ENCODE data around the gene SLC23A2. TPM values are rescaled to one million over a fixed set of nuclear protein-coding genes. Genes with fewer than 3 reads are reported as not detected.
"Not testable (repeated sequence)": the region's sequence is repeated elsewhere in the genome, so short reads cannot be mapped to it uniquely, and the experiment has no call there.

Gene SLC23A2
- total RNA-seq, 1 donor from 2014 or later = 27.1 TPM

DNA sequence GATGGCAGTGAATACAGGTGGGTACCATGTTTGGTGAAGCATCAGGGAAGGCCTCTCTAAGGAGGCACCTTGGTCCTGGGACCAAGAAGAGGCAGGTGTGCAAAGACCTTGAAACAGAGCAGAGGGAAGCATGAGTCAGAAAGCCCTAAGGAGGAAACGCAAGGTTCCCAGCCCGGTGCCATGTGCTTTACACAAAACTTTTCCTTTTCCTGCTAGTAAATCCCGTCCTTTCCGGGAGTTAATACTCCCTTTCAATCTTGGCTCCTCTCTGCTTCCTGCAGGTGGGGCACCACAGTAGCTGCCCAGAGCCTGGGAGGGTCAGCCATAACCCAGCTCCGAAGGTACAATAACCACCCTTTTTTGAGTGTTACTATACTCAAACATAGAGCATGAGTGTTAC is 19.4 kb upstream of the SLC23A2 start:
- no peak overlapping the region for H3K4me3 Mint-ChIP-seq
- no peak for DNase-seq (ENCODE audit: low read depth, low spot score)
- H3K4me1 Mint-ChIP-seq = no peaks in the 10 kb centered on the region
- no peaks in the 10 kb centered on the region for H3K36me3 Mint-ChIP-seq (ENCODE audit: low read depth)
- no peak for TF ChIP-seq CTCF (conservative IDR thresholded peaks at IDR 0.05)
- H3K9me3 Mint-ChIP-seq = no peaks in the 10 kb centered on the region
- H3K27me3 Mint-ChIP-seq (ENCODE audit: low read depth) = no peaks in the 10 kb centered on the region
- H3K27ac Mint-ChIP-seq (ENCODE audit: unreplicated experiment) = no peak overlapping the region

- no peak for DNase-seq (ENCODE audit: low read depth, low spot score)
- Mint-ChIP-seq H3K27me3 (ENCODE audit: low read depth) (no peaks in the 10 kb centered on the region), H3K4me3 (no peak overlapping the region), H3K27ac (ENCODE audit: unreplicated experiment) (no peak overlapping the region), H3K36me3 (ENCODE audit: low read depth) (no peaks in the 10 kb centered on the region), H3K9me3 (no peaks in the 10 kb centered on the region), H3K4me1 (peaks cover 2% of the 10 kb centered on the region)
- TF ChIP-seq CTCF (conservative IDR thresholded peaks at IDR 0.05) = no peak
These were observed 12.6 kb upstream of the SLC23A2 start for GRCh38 chr20:5013682-5014447.

- Mint-ChIP-seq H3K36me3 (ENCODE audit: low read depth) (no peaks in the 10 kb centered on the region), H3K9me3 (no peaks in the 10 kb centered on the region), H3K4me3 (no peak overlapping the region), H3K27ac (ENCODE audit: unreplicated experiment) (no peak overlapping the region), H3K27me3 (ENCODE audit: low read depth) (peaks cover 3% of the 10 kb centered on the region), H3K4me1 (peaks cover 9% of the 10 kb centered on the region)
- no peak for DNase-seq (ENCODE audit: low read depth, low spot score)
- TF ChIP-seq CTCF (conservative IDR thresholded peaks at IDR 0.05) = no peak
These were observed 7.4 kb upstream of the SLC23A2 start for GRCh38 chr20:5008759-5009158.

DNA sequence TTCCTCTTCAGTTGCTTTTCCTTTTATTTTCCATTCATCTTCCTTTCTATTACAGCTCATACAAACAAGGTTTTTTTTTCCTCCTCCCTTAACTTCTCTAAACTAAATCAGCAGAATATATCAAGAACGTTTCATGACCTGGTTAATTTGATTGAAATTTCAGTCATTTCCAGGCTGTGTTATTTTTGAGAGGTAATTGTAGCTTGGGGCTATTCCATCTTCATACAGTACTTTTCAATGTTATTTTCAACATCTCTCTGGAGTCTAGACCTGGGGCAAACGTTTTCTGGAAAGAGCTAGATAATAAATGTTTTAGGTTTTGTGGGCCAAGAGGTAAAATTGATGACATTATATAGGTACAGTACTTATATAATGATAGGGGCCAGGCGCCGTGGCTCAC is 4.0 kb upstream of the SLC23A2 start:
- Mint-ChIP-seq H3K27me3 (ENCODE audit: low read depth) (peaks cover 10% of the 10 kb centered on the region), H3K27ac (ENCODE audit: unreplicated experiment) (no peak overlapping the region), H3K36me3 (ENCODE audit: low read depth) (no peaks in the 10 kb centered on the region), H3K4me3 (no peak overlapping the region), H3K9me3 (no peaks in the 10 kb centered on the region), H3K4me1 (peaks cover 29% of the 10 kb centered on the region)
- TF ChIP-seq CTCF (conservative IDR thresholded peaks at IDR 0.05) = no peak
- no peak for DNase-seq (ENCODE audit: low read depth, low spot score)

- peaks cover 12% of the 10 kb centered on the region for H3K27me3 Mint-ChIP-seq (ENCODE audit: low read depth)
- H3K4me1 Mint-ChIP-seq = peaks cover 34% of the 10 kb centered on the region
- not testable (repeated sequence) for DNase-seq (ENCODE audit: low read depth, low spot score); H3K9me3 Mint-ChIP-seq; H3K27ac Mint-ChIP-seq (ENCODE audit: unreplicated experiment); H3K36me3 Mint-ChIP-seq (ENCODE audit: low read depth); H3K4me3 Mint-ChIP-seq
These were observed 3.5 kb upstream of the SLC23A2 start for GRCh38 chr20:5004825-5005224.

DNA sequence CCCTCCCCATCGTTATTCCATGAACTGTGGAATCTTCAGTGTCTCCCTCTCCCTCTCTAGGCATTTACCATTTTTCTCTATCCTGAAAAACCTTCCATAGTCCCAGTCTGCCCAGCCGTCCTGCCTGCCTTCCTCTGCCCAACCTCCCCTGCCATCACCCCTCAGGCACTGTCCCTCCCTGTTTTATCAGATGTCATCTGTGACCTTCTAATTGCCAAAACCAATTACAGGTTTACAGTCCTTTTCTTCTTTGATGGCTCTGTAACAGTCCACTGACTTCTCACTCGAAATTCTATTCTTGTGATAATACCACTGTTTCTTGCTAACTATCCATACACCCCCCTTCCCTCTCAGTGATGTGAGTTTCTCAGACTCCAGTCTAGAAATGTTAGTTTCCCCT is 2.3 kb upstream of the SLC23A2 start:
- no peak overlapping the region for H3K27ac Mint-ChIP-seq (ENCODE audit: unreplicated experiment)
- H3K27me3 Mint-ChIP-seq (ENCODE audit: low read depth) = peaks cover 11% of the 10 kb centered on the region
- peak overlapping the region; percentile 77 for H3K4me3 Mint-ChIP-seq
- no peak for DNase-seq (ENCODE audit: low read depth, low spot score)
- H3K36me3 Mint-ChIP-seq (ENCODE audit: low read depth) = no peaks in the 10 kb centered on the region
- H3K4me1 Mint-ChIP-seq = peaks cover 35% of the 10 kb centered on the region
- TF ChIP-seq CTCF (conservative IDR thresholded peaks at IDR 0.05) = no peak
- H3K9me3 Mint-ChIP-seq = no peaks in the 10 kb centered on the region

All from neural crest cell (in vitro differentiated cells).